Heart right ventricle (tissue), 16 donors: ENCODE measurements around the gene POLR2H. TPM values are rescaled to one million over a fixed set of nuclear protein-coding genes. Genes with fewer than 3 reads are reported as not detected.
A peak's percentile ranks its signal among the peaks of the same experiment; 100 is the strongest.

Experiments used
- ATAC-seq, 8 donors: fragments of 200-7000 bp; cut with Tn5 transposase; one replicate each; pipeline ENCODE4 v1.9.1; 2020; ENCODE audit warnings: mild to moderate bottlenecking in 8 of 8, moderate library complexity in 8 of 8, moderate number of reproducible peaks in 1 of 8
- DNase-seq, 2 donors: peaks; one replicate each; pipeline ENCODE4 v3.0.0-alpha.2; 2020
- H3K27ac ChIP-seq, 10 donors: fragments of 200-600 bp; sonication (generic) in 2 of 10; one replicate each; pipeline versions ENCODE4 v1.5.0 to v1.8.0; 2020 to 2022; ENCODE audit warnings: mild to moderate bottlenecking in 3 of 10
- H3K27me3 ChIP-seq, 7 donors: fragments of 200-600 bp; one replicate each; pipeline ENCODE4 v1.8.0; 2021 to 2022; ENCODE audit warnings: mild to moderate bottlenecking in 2 of 7
- H3K36me3 ChIP-seq, 9 donors: fragments of 200-600 bp; sonication (generic) in 1 of 9; one replicate each; pipeline versions ENCODE4 v1.5.0 to v1.8.0; 2020 to 2022; ENCODE audit warnings: mild to moderate bottlenecking in 2 of 9
- H3K4me1 ChIP-seq, 9 donors: fragments of 200-600 bp; sonication (generic) in 1 of 9; one replicate each; pipeline versions ENCODE4 v1.5.0 to v1.8.0; 2020 to 2022; ENCODE audit warnings: mild to moderate bottlenecking in 4 of 9
- H3K4me3 ChIP-seq, 10 donors: fragments of 200-600 bp; sonication (generic) in 2 of 10; one replicate each; pipeline versions ENCODE4 v1.5.0 to v1.8.0; 2020 to 2022; ENCODE audit warnings: mild to moderate bottlenecking in 7 of 10, moderate library complexity in 2 of 10
- H3K9me3 ChIP-seq, 11 donors: fragments of 200-600 bp in 10 of 11; sonication (generic) in 2 of 11; one replicate each; pipeline versions ENCODE4 v1.5.0 to v1.8.0; 2013 to 2022; ENCODE audit warnings: mild to moderate bottlenecking in 2 of 11, control low read depth in 1 of 11, moderate library complexity in 1 of 11
- CTCF ChIP-seq, 9 donors: fragments of 200-600 bp; sonication (generic) in 2 of 9; IDR thresholded peaks; one replicate each; pipeline versions ENCODE4 v1.5.0 to v1.8.0; 2021 to 2022; ENCODE audit warnings: antibody characterized with exemption in 9 of 9, mild to moderate bottlenecking in 5 of 9, moderate library complexity in 1 of 9
- WGBS, 2 donors: extraction: QIAGEN DNeasy Blood & Tissue Kit; methylation state at CpG; one replicate each; pipeline ENCODE4 v1.1.7; 2013; ENCODE audit warnings: inconsistent platforms in 1 of 2; 5-methylcytosine and 5-hydroxymethylcytosine counted together
- intact Hi-C, 10 donors: fragments of 100-400 bp; cut with DNase I; formaldehyde crosslinking; loops; one replicate each; pipeline versions ENCODE4 v1.11.1 to v1.14.2; 2022
- long read RNA-seq, 3 donors: library from polyadenylated mRNA; unstranded; transcript quantifications; one replicate each; pipeline ENCODE4 v2.0.0, GENCODE V29; 2020 to 2021
- polyA plus RNA-seq, 2 donors: library from polyadenylated mRNA; stranded (reverse); fragments of 200-250 nt; gene quantifications; one replicate each; pipeline ENCODE4 v1.2.3, GENCODE V29; 2013
- total RNA-seq, 10 donors: library from RNA; stranded (reverse); fragmentation: NEBNext Ultra II Directional in 3 of 10; extraction: Animal tissue kit (Norgen Biotek cat#: 25700) in 3 of 10; gene quantifications; one replicate each; pipeline versions ENCODE4 v1.2.1 to v1.2.4, GENCODE V29; 2021 to 2023
- donor health status: Arrhythmogenic right ventricular cardiomyopathy.
- donor health status: ischemic (EF 13 %, LVEDD 7.1; RV severe dilation, severe dysfunction).
- donor health status: healthy with polysubstance abuse.
- donor health status: DM: no; HTN: yes; CAD: no.
- donor health status: DM: no; HTN: no; CAD: no.
- donor health status: ischemic (EF 25% LVEDD 6.9; RV normal size, moderate dysfunction).
- donor health status: ischemic (EF 25% LVEDD 5.7; RV mildly dilated, moderate dysfunction).
- donor health status: healthy.
- donor health status: DM: yes; HTN: yes; CAD: no.
- donor health status: Ischemic cardiomyopathy.
- donor health status: ischemic (EF 35%, LVEDD 5.7; RV mildly dilated, moderate dysfunction).
- donor health status: nonischemic (EF 11% LVEDD 7.7; RV severe dilation, severe dysfunction).
- donor health status: DM: yes; HTN: yes; CAD: no.
- donor health status: PGD.
- donor health status: ischemic (EF 29% LVEDD 5.4; RV normal size, mild dysfunction).
- donor health status: nonischemic (EF 23%, LVEDD 6.1; RV moderate dilation, normal function).

The POLR2H gene
- total RNA-seq = 10 to 100 TPM; 17.4 to 31.0 (median 22.9) TPM
- 10 to 100 TPM; 55.1 to 63.7 TPM for polyA plus RNA-seq
- long read RNA-seq, donor 1, partial matches to known transcripts = 6 of 14 reads
- long read RNA-seq, donor 1, other reads (novel, unspliced or antisense) = 3 of 14 reads
- long read RNA-seq, donor 2, partial matches to known transcripts = 4 of 14 reads
- long read RNA-seq, donor 2, other reads (novel, unspliced or antisense) = 5 of 14 reads
- long read RNA-seq, donor 3, partial matches to known transcripts = 3 of 5 reads
- long read RNA-seq, donor 3, other reads (novel, unspliced or antisense) = 1 of 5 reads

- H3K9me3 ChIP-seq = no peaks in the 10 kb centered on the region
- H3K4me3 ChIP-seq = peak within 1 kb of the TSS; percentile 79 to 97 (median 92)
- H3K27me3 ChIP-seq = no peaks in the 10 kb centered on the region
- peak; percentile 41 to 68 for DNase-seq
- ATAC-seq = peak; percentile 36 to 68 (median 54)
- no peak for TF ChIP-seq CTCF (IDR thresholded peaks at IDR 0.05)
- H3K27ac ChIP-seq = peak within 1 kb of the TSS; percentile 94 to 100 (median 99)
- H3K4me1 ChIP-seq = peaks cover 4 to 31% (median 22%) of the 10 kb centered on the region in 9 donors
- 0 to 1% methylated on average over 52 to 55 of the region's 56 CpGs for WGBS, 2 donors
- H3K36me3 ChIP-seq = peaks cover 0 to 40% (median 1%) of the 10 kb centered on the region in 9 donors
- intact Hi-C loops = loop anchor here in 3 of 10 donors (10.0 kb wide), 4 partner anchors 153 to 1573 kb away; partner anchors contain the start of genes MAGEF1 (in 1 of the 3) and TRA2B (in 1 of the 3)
Observed at GRCh38 chr3:184361532-184361931, at the start of gene POLR2H, which contains the start of gene CLCN2. Gene POLR2H (plus strand): TSS chr3:184361710. CDS start chr3:184363493, 1,783 bp downstream. Gene CLCN2 (minus strand): TSS chr3:184361605. CDS start chr3:184361479, 126 bp downstream.

DNA sequence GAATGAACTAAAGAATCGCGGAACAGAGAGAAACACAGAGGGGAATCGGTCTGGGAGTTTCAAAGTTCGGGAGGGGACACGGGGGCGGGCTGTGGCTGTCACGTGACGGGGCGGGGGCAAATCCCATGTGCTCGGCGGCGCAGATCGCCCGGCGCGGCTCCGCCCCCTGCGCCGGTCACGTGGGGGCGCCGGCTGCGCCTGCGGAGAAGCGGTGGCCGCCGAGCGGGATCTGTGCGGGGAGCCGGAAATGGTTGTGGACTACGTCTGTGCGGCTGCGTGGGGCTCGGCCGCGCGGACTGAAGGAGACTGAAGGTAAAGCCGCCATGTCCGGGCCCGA is 47.2 kb upstream of the POLR2H start, which contains the start of gene EIF4G1:
Gene EIF4G1 (plus strand): TSS at position 244 of the 337 bp plus-strand sequence. CDS start 1,191 bp downstream, outside the sequence.
- Histone ChIP-seq H3K27ac (peak within 1 kb of the TSS; percentile 96 to 100 (median 98)), H3K36me3 (peaks cover 0 to 34% (median 18%) of the 10 kb centered on the region in 9 donors), H3K4me3 (peak within 1 kb of the TSS; percentile 68 to 95 (median 85)), H3K27me3 (no peaks in the 10 kb centered on the region), H3K4me1 (peaks cover 24 to 48% (median 42%) of the 10 kb centered on the region in 9 donors), H3K9me3 (no peaks in the 10 kb centered on the region)
- intact Hi-C loops = loop anchor here in 5 of 10 donors (2.0 to 10.0 kb wide), 7 partner anchors 16 to 690 kb away; partner anchors contain the start of genes ABCF3 (in 1 of the 5), DVL3 (in 1 of the 5) and PSMD2 (in 1 of the 5)
- DNase-seq (peak; percentile 94 to 96), ATAC-seq (peak; percentile 84 to 94 (median 88))
- 0% methylated on average over 40 of the region's 40 CpGs for WGBS, 2 donors
- no peak for TF ChIP-seq CTCF (IDR thresholded peaks at IDR 0.05)

GRCh38 chr3:184314700-184315542 is 46.6 kb upstream of the POLR2H start:
- no peaks in the 10 kb centered on the region for H3K27me3 ChIP-seq
- intact Hi-C loops = loop anchor here in 5 of 10 donors (2.0 to 10.0 kb wide), 7 partner anchors 16 to 690 kb away; partner anchors contain the start of genes ABCF3 (in 1 of the 5), DVL3 (in 1 of the 5) and PSMD2 (in 1 of the 5)
- H3K27ac ChIP-seq = peak overlapping the region; percentile 96 to 100 (median 98)
- H3K9me3 ChIP-seq = no peaks in the 10 kb centered on the region
- no peak for TF ChIP-seq CTCF (IDR thresholded peaks at IDR 0.05)
- H3K36me3 ChIP-seq = peaks cover 0 to 32% (median 18%) of the 10 kb centered on the region in 9 donors
- ATAC-seq (peak; percentile 66 to 85 (median 82)), DNase-seq (peak; percentile 87 to 89)
- H3K4me1 ChIP-seq = peaks cover 26 to 52% (median 47%) of the 10 kb centered on the region in 9 donors
- 1% methylated on average over 67 to 80 of the region's 89 CpGs for WGBS, 2 donors
- H3K4me3 ChIP-seq = peak overlapping the region; percentile 68 to 95 (median 85)
